PFSK-1 (cell line): ENCODE measurements around the gene PKIB.

ENCODE experiments used
- REST ChIP-seq, 2 experiments: IDR thresholded peaks; 2 replicates each; pipeline versions ENCODE4 v1.6.1 to v1.8.0; 2011 to 2012; ENCODE audit warnings: low read depth in 2 of 2, low read length in 2 of 2, control low read depth in 1 of 2, inconsistent platforms in 1 of 2, mild to moderate bottlenecking in 1 of 2, moderate library complexity in 1 of 2; ENCODE audit not compliant: insufficient read depth in 1 of 2
- SIN3A ChIP-seq: IDR thresholded peaks from 2 replicates; pipeline ENCODE4 v1.6.1; 2012; ENCODE audit warnings: mild to moderate bottlenecking, low read length, moderate library complexity, borderline replicate concordance; ENCODE audit not compliant: insufficient read depth
- TAF1 ChIP-seq: IDR thresholded peaks from 2 replicates; pipeline ENCODE4 v1.6.1; 2012; ENCODE audit warnings: low read length, control low read depth, borderline replicate concordance; ENCODE audit not compliant: insufficient read depth

GRCh38 chr6:122567034-122567433 is 43.2 kb upstream of the PKIB start:
- TF ChIP-seq SIN3A (no peak), REST (IDR thresholded peaks at IDR 0.05; ENCODE audit: insufficient read depth in 1 of 2, low read depth in 2 of 2, low read length in 2 of 2) (no peak), TAF1 (no peak)
